HepG2 (cell line): Measurements from ENCODE around the gene IRF3. TPM values are rescaled to one million over a fixed set of nuclear protein-coding genes. Genes with fewer than 3 reads are reported as not detected.

ENCODE experiments used
- ADNP ChIP-seq: sonication (generic); formaldehyde crosslinking; IDR thresholded peaks from 2 replicates; pipeline ENCODE4 v1.4.0; 2020; ENCODE audit warnings: missing genetic modification reagents
- ATRX ChIP-seq: sonication (generic); formaldehyde crosslinking; IDR thresholded peaks from 2 replicates; pipeline ENCODE4 v1.4.0; 2020; ENCODE audit warnings: missing genetic modification reagents, borderline replicate concordance
- BRCA1 ChIP-seq: sonication (generic); formaldehyde crosslinking; IDR thresholded peaks from 2 replicates; pipeline ENCODE4 v1.4.0; 2020; ENCODE audit warnings: missing genetic modification reagents
- DDIT3 ChIP-seq: sonication (generic); formaldehyde crosslinking; IDR thresholded peaks from 2 replicates; pipeline ENCODE4 v1.4.0; 2020; ENCODE audit warnings: mild to moderate bottlenecking, missing genetic modification reagents
- EED ChIP-seq: sonication (generic); formaldehyde crosslinking; IDR thresholded peaks from 2 replicates; pipeline ENCODE4 v1.5.0; 2020; ENCODE audit warnings: mild to moderate bottlenecking, missing genetic modification reagents
- HNRNPL ChIP-seq: fragments of 200-400 bp; formaldehyde crosslinking; IDR thresholded peaks from 2 replicates; pipeline ENCODE4 v1.6.1; 2017; ENCODE audit warnings: mild to moderate bottlenecking, low read depth, low read length
- KDM3A ChIP-seq: IDR thresholded peaks from 2 replicates; pipeline ENCODE4 v1.6.1; 2018; ENCODE audit warnings: low read depth, missing compliant biosample characterization
- KDM6A ChIP-seq: IDR thresholded peaks from 2 replicates; pipeline ENCODE4 v1.6.1; 2016; ENCODE audit warnings: low read depth
- PHB2 ChIP-seq: fragments of 450-650 bp; IDR thresholded peaks from 2 replicates; pipeline ENCODE4 v1.6.1; 2018; ENCODE audit not compliant: partially characterized antibody
- PRMT3 ChIP-seq: sonication (generic); formaldehyde crosslinking; IDR thresholded peaks from 2 replicates; pipeline ENCODE4 v1.8.1; 2022; ENCODE audit warnings: low read depth, mild to moderate bottlenecking, moderate library complexity, missing genetic modification reagents, borderline replicate concordance
- THAP8 ChIP-seq: sonication (generic); formaldehyde crosslinking; IDR thresholded peaks from 2 replicates; pipeline ENCODE4 v1.5.1; 2020; ENCODE audit warnings: missing genetic modification reagents, mild to moderate bottlenecking, borderline replicate concordance
- WIZ ChIP-seq: sonication (generic); formaldehyde crosslinking; IDR thresholded peaks from 2 replicates; pipeline ENCODE4 v1.5.1; 2020; ENCODE audit warnings: mild to moderate bottlenecking, missing genetic modification reagents
- YY1 ChIP-seq: IDR thresholded peaks from 2 replicates; pipeline ENCODE4 v1.6.1; 2011; ENCODE audit warnings: low read length, low read depth, moderate library complexity, mild to moderate bottlenecking; ENCODE audit not compliant: insufficient read depth, insufficient replicate concordance
- ZNF30 ChIP-seq: sonication (generic); formaldehyde crosslinking; IDR thresholded peaks from 2 replicates; pipeline ENCODE4 v1.5.0; 2020; ENCODE audit warnings: mild to moderate bottlenecking, missing genetic modification reagents
- ZNF362 ChIP-seq: sonication (generic); formaldehyde crosslinking; IDR thresholded peaks from 2 replicates; pipeline ENCODE4 v1.4.0; 2020; ENCODE audit warnings: missing genetic modification reagents, mild to moderate bottlenecking, borderline replicate concordance
- ZNF530 ChIP-seq: sonication (generic); formaldehyde crosslinking; IDR thresholded peaks from 2 replicates; pipeline ENCODE4 v1.5.0; 2020; ENCODE audit warnings: low read depth, mild to moderate bottlenecking, missing genetic modification reagents
- ZNF569 ChIP-seq: sonication (generic); formaldehyde crosslinking; IDR thresholded peaks from 2 replicates; pipeline ENCODE4 v1.5.0; 2020; ENCODE audit warnings: mild to moderate bottlenecking, missing genetic modification reagents, moderate library complexity, borderline replicate concordance
- ZNF644 ChIP-seq: IDR thresholded peaks from 2 replicates; pipeline ENCODE4 v1.6.1; 2016; ENCODE audit warnings: low read depth
- ZNF660 ChIP-seq: sonication (generic); formaldehyde crosslinking; IDR thresholded peaks from 2 replicates; pipeline ENCODE4 v1.5.1; 2020; ENCODE audit warnings: mild to moderate bottlenecking, low read depth, missing genetic modification reagents, borderline replicate concordance
- ZNF674 ChIP-seq: sonication (generic); formaldehyde crosslinking; IDR thresholded peaks from 2 replicates; pipeline ENCODE4 v1.5.0; 2020; ENCODE audit warnings: low read depth, mild to moderate bottlenecking, missing genetic modification reagents
- ZNF768 ChIP-seq: sonication (generic); formaldehyde crosslinking; IDR thresholded peaks from 2 replicates; pipeline ENCODE4 v1.4.0; 2020; ENCODE audit warnings: missing genetic modification reagents
- ZNF841 ChIP-seq: sonication (generic); formaldehyde crosslinking; IDR thresholded peaks from 2 replicates; pipeline ENCODE4 v1.8.1; 2023; ENCODE audit warnings: missing genetic modification reagents, borderline replicate concordance
- polyA plus RNA-seq, 8 experiments: library from polyadenylated mRNA; depleted of rRNA in 3 of 8; stranded (reverse) in 7 of 8; unstranded in 1 of 8; fragments of >200 nt; fragmentation: Illumina TruSeq in 4 of 8; extraction: Trizol in 4 of 8; gene quantifications; 2 replicates each; pipeline versions ENCODE4 v1.2.1 to v1.2.3, GENCODE V29; 2011 to 2016; ENCODE audit warnings: low read depth in 4 of 8, missing spikeins in 1 of 8, mixed read lengths in 1 of 8; ENCODE audit not compliant: insufficient read depth in 1 of 8
- total RNA-seq, 5 experiments: library from RNA; depleted of rRNA; stranded (reverse); fragments of >200 nt; fragmentation: Illumina TruSeq; extraction: Trizol; gene quantifications; 2 replicates each; pipeline ENCODE4 v1.2.3, GENCODE V29; 2016; ENCODE audit warnings: low read depth in 1 of 5
- TF ChIP-seq, protein P1 (sequence below): IDR thresholded peaks from 2 replicates; pipeline ENCODE4 v1.6.1; 2016; ENCODE audit warnings: low read depth, control low read depth

The IRF3 gene
- total and polyA plus RNA-seq, 2 of the 13 experiments (the other 11 are each of a cell fraction or from before 2014, with no cell fraction given) = 61.9 to 65.5 TPM

- TF ChIP-seq ZNF660 (CRISPR knock-in tag) (no peak), DDIT3 (no peak), ATRX (no peak), ZNF530 (CRISPR knock-in tag) (no peak), ZNF362 (no peak), ZNF674 (peak; percentile 24; the same call in 1 of the 2 replicates), ZNF644 (CRISPR knock-in tag) (no peak), ZNF569 (CRISPR knock-in tag) (no peak; the same call in 1 of the 2 replicates), EED (no peak), THAP8 (CRISPR knock-in tag) (no peak), HNRNPL (no peak), ADNP (CRISPR knock-in tag) (no peak), YY1 (peak; percentile 95), WIZ (CRISPR knock-in tag) (no peak), ZNF841 (no peak), ZNF768 (CRISPR knock-in tag) (no peak), PHB2 (no peak), KDM6A (no peak), BRCA1 (CRISPR knock-in tag) (no peak), ZNF30 (CRISPR knock-in tag) (no peak; the same call in 1 of the 2 replicates), KDM3A (CRISPR knock-in tag) (peak; percentile 72; the same call in 1 of the 2 replicates), PRMT3 (CRISPR knock-in tag) (no peak)
- TF ChIP-seq, protein P1, sequence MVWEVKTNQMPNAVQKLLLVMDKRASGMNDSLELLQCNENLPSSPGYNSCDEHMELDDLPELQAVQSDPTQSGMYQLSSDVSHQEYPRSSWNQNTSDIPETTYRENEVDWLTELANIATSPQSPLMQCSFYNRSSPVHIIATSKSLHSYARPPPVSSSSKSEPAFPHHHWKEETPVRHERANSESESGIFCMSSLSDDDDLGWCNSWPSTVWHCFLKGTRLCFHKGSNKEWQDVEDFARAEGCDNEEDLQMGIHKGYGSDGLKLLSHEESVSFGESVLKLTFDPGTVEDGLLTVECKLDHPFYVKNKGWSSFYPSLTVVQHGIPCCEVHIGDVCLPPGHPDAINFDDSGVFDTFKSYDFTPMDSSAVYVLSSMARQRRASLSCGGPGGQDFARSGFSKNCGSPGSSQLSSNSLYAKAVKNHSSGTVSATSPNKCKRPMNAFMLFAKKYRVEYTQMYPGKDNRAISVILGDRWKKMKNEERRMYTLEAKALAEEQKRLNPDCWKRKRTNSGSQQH (CRISPR knock-in tag) = 0 out of 2 replicates have a peak, but pooled peaks have one; percentile 73
Measured at GRCh38 chr19:49641688-49642491, 23.8 kb downstream of the IRF3 start, which contains the start of gene SCAF1 (continued).
